GM19468 (cell line): ENCODE results near the gene PRCP.
"Not testable (repeated sequence)": the region's sequence is repeated elsewhere in the genome, so short reads cannot be mapped to it uniquely, and the experiment has no call there.

Source experiments
- ATAC-seq: cut with Tn5 transposase; IDR thresholded peaks from one replicate; pipeline ENCODE4 v1.9.1; 2021; ENCODE audit warnings: mild to moderate bottlenecking, moderate library complexity, moderate number of reproducible peaks; ENCODE audit not compliant: unreplicated experiment; ENCODE audit errors: extremely low read depth

Gene PRCP

DNA sequence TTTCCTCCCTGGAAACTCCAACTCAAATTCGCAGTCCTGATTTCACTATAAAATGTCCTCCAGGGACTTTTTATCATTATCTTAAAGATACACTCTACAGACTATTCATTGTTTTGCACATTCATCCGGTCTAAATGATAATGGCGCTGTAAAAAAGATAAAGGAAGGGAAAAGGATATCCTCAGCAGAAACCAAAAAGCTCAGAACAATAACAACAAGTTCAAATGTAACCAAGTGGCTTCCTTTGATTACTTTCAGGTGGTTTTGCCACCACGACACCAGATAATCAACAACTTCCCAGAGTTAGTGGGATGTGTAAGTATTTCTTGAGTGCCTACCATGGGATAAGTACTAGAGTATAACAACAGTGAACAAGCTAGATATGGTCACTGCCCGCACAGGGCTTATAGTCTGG lies 26.3 kb downstream of the PRCP start:
- ATAC-seq, result no peak

DNA sequence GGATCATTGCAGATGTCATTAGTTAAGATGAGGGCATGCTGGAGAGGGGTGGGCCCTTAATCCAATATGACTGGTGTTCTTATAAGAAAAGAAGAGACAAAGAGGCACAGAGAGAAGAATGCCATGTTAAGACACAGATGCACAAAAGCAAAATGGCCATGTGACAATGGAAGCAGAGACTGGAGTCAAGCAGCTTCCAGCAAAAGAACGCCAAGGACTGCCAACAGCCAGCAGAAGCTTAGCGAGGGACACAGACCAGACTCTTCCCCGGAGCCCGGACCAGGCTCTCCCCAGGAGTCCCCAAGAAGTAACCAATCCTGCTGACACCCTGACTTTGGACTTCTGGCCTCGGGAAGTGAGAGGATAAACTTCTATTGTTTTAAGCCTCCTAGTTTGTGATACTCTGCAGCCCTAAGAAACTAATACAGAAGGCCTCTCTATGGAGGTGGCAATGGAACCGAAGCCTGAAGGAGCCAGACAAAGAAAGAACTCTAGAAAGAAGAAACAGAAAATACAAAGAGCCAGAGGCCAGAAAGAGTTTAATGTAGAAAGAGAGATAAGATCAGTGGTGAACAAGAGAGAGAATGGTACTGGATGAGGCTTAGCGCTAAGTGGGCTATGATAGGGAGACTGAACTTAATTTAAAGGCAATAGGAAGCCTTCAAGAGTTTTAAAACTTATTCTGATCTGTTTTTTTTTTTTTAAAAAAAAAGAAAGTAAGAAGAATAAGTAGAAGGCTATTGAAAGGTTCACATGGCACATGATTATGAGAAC lies 27.7 kb downstream of the PRCP start:
- ATAC-seq, result no peak

DNA sequence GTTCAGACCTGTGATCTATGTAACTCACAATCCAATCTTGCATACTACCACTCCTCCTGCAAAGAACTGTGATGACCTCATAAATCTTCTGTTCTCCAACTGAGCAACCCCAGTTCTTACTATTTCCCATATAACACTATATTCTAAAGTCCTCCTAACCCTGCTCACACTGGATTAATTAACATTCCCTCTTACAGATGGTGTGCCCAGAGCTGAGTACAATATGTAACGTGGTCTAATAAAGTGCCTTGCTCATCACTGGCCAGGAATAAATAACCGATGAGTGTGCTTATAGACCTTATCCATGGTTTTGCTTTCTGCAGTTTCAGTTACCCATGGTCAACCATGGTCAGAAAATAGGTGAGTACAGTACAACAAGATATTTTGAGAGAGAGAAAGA lies 28.6 kb downstream of the PRCP start:
- ATAC-seq, result no peak

DNA sequence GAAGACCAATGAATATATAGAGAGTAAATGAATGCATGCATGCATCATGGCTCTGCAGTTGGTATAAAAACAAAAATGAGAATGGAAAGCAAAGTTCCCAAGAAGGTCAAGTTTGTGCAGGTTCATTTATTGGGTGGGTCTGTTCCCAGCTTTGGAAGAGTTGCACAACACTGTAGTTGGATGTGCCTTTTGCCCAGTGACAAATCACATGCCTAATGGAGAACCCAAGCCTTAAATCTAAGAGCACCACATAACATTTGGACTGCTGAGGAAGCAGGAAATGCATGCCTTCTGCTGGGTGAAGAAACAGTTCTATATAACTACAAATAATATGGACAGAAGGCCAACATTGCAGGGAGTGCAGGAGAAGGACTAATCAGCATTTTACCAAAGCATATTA lies 30.6 kb downstream of the PRCP start:
- no peak for ATAC-seq

DNA sequence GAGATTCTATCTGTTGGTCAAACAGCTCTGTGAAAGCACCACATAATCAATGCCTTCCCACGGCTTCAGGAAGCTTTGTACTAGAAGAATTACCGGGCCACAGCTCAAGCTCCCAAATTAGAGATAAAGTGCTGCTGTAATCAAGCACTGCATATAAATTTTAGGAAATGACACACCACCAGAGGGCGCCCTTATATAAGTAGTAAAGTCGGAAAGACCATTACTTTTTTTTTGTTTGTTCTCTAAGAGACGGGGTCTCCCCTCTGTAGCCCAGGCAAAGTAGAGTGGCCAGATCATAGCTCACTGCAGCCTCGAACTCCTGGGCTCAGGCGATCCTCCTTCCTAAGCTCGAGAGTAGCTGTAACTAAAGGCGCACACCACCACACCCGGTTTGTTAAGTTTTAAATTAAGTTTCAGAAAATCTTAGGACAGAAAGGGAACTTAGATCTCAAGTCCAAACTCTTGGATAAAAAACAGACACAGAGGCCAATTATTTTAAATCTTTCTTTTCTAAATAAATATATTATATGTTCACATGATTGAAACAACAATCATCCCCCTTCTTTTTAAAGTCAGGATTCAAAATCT lies 32.6 kb downstream of the PRCP start:
- ATAC-seq, result no peak

DNA sequence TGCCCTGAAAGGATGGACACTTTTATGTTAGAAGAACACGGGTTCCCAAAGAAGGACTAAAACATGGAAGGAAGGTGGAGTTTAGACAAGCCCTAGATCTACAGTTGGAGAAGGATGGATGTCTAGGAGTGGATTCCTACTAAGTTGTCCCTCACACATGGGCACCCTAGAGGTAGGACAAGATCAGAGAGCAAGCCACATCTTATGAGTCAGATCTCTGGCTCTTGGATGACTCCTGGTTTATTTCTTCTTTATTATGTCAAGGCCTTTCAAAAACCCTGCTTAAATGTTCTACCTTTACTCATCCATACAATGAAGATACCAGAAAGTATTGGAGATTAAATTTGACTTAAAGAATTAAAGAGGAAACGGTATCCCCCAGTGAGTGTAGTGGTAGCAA lies 34.4 kb downstream of the PRCP start:
- ATAC-seq, result no peak

DNA sequence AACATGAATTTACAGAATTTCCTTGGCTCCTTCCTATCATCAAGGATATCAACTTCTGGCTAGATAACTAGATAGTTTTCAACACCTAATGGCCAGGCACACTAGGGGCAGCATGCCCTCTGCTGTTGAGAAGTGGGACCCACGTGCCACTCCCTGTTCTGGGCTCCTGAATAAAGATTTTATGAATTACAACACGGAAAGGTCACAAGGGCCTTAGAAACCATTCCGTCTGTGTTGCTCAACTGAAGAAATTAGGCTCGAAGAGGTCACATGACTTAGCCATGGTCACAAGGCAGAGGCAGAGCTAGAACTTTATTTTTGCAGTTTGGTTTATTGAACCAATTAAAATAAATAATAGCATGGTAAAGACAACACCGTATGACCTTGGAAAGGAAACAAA lies 36.0 kb downstream of the PRCP start:
- ATAC-seq, result no peak

DNA sequence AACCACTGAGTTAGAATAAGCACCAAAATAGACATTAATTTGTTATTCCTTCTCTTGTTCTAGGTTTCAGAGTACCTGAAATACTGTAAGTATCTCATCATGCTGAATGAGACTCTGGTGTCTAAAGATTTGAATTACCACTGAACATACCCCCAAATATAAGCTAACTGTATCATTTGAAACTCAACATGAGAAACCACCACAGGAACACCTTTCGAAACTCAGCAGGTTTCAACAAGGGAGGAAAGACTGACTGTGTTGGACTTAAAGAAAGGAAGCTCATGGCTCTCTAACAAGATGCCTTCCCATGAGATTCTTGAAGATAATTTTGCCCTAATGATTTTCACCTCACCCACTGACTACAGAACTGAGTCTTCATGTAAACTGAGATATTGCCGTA lies 37.0 kb downstream of the PRCP start:
- ATAC-seq, result peak; percentile 28

DNA sequence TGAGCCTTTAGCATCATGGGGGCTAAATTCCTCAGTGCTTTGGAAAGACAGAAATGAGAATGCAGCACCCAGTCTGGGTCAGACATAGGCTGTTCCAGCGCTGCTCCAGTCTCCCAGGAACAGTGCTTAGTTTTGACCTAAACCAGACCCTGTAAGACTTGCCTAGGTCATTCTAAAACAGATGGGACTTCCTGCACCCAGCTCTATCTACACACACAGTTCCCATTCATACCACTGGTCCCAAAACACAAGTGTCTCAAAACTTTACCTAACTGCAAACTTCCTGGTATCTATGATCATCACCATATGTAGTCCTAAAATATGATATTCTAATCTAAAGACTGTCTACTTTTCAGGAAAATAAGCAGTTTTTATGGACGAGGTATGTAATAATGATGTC lies 37.9 kb downstream of the PRCP start:
- ATAC-seq, result no peak

DNA sequence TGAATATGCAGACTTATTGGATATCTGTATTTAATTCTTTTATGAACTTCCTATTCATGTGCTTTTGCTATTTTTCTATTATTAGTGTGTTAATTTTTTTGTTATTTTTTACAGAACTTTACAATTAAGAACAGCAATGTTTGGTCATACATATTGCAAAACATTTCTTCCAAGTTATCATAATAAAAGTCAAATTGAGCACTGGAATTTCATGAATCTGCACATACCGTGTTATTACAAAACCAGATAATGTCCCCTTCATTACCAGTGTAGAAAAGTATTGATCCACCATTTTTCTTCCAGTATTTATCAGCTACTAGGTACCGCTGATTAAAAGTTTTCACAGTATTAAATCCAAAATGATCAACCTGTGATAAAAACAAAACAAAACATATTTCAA lies 40.5 kb downstream of the PRCP start:
- no peak for ATAC-seq

DNA sequence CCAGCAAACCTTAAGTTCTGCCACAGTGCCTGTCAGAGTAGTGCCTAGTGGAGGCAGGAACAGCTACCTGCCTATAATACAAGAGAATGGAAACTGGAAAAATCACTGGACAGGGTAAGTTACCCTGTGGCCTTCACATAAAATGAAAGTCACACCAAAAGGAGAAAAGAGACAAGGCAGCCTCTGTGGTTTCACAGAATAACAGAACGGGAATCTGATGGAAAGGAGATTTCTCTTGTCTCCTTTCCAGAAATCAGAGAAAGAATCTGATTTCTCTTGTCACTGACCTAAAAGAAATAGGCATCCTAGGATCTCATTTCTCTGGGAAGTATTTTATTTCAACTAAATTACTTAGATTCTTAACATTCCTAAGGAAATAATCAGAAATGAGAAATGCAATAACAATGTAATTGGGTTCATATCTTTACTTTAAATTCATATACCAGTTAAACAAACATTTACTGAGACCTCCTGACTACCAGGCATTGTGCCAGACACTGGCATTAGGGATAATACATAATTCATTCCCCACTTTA lies 41.6 kb downstream of the PRCP start:
- ATAC-seq, result no peak

DNA sequence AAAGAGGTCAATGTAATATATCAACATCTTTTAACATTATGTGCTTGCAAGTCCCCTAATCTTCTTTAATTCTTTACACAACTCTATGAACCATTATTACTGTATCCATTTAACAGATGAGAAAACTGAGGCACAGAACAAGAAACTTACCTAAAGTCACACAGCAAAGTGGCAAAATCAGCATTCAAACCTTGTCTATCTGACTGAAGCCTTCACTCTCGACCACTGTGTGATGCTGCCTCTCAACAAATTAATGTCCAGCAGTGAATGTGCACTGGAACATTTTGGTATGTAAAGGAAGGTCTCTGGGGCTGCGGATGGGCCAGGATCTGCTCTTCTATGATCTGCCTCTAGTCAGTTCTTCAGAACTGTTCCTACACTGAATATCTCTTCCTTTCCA lies 42.1 kb downstream of the PRCP start:
- no peak for ATAC-seq

DNA sequence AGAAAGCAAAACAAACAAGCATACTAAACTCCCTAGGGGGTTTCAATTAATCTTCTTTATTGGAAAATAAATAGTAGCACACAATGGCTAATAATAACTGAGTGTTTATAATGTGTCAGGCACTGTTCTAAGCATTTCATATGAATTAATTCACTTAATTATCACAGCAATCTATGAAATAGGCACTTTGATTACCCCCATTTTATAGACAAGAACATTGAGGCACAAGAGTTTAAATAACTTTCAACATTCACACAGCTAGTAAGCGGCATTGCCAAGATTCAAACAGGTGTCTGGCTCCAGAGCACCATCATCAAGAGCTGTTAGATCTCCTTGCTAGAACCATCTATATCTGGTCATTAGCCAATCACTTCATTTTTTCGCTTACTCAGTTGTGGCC lies 43.1 kb downstream of the PRCP start:
- ATAC-seq, result no peak

DNA sequence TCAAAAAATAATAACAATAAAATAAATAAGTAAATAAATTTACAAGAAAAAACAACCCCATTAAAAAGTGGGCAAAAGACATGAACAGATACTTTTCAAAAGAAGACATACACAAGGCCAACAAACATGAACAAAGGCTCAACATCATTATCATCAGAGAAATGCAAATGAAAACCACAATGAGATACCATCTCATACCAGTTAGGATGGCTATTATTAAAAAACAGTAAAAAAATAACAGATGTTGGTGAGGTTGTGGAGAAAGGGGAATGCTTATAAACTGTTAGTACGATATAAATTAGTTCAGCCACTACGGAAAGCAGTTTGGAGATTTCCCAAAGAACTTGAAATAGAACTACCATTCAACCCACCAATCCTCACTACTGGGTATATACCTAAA lies 44.6 kb downstream of the PRCP start:
- no peak for ATAC-seq

DNA sequence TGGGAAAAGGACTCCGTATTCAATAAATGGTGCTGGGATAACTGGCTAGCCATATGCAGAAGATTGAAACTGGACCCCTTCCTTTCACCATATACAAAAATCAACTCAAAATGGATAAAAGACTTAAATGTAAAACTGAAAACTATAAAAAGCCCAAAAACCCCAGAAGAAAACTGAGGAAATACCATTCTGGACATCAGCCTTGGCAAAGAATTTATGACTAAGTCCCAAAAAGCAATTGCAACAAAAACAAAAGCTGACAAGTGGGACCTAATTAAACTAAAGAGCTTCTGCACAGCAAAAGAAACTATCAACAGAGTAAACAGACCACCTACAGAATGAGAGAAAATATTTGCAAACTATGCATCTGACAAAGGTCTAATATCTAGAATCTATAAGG lies 45.3 kb downstream of the PRCP start:
- ATAC-seq, result not testable (repeated sequence)

DNA sequence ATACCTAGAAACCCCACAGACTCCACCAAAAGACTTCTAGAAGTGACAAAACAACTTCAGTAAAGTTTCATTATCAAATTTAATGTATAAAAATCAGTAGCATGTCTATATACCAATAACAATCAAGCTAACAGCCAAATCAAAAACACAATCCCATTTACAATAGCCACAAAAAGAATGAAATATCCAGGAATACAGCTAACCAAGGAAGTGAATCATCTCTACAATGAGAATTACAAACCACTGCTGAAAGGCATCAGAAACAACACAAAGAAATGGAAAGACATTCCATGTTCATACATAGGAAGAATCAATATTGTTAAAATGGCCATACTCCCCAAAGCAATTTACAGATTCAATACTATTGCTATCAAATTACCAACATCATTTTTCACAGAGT lies 46.0 kb downstream of the PRCP start:
- no peak for ATAC-seq

DNA sequence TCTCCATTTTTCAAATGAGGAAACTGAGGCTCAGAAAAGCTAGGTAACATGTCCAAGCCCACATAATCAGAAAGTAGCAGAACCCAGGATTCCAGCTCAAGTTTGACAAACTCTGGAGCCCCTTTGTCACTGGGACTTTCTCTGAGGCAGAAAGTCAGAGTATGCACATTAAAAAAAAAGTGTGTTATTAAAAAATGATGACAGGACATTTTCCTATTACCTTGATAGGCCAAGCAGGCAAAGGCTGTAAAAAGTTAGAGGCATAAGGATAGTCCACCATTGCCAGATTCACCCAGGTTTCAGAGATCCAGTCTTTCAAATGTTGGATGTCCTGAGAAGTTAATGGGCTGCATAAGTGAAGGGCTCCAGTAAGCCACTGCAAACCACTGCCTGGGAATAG lies 51.4 kb downstream of the PRCP start:
- ATAC-seq, result no peak

DNA sequence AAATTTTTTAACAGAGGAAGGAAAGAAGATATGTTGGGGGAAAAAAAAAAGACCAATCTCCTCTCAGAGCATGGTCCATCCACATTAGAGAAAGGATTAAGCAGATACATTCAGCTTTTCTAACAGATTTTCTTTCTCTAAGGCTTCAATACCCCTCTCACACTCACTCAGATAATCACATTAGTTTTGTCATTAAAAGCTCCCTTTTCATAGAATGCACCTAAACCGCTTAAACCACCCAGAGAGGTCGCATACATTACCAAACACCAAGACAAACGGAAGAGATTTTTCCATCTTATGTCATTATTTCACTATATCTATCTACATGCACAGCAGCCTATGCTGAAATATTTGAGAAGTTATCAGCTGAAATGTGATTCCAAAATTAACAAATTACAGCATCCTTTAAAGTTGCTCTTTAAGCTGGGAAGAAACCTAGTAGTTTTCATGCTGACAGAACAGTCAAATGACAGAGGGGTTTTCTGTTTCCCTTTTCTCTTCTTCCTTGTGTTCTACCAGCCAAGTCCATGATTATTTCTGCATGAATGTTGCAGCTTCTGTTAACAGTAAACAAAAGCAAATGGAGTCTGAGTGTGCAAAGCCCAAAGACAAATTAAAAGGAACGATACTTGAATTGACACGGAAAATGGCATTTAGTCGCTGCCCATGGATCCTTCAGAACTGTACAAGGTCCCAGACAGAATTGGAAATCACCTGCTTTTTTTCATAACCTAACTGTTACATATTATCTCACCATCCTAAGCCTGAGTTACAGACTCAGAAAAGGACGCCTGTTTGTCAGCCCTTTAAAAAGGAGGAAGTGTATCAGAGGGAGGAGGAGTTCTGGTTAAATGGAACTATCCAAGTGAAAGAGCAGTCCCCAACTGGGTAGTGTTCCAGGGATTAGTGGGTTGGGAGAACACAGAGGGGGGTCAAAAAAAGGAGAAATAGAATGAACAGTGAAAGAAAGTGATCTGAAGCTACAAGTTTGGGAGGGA lies 54.6 kb downstream of the PRCP start:
- no peak for ATAC-seq

DNA sequence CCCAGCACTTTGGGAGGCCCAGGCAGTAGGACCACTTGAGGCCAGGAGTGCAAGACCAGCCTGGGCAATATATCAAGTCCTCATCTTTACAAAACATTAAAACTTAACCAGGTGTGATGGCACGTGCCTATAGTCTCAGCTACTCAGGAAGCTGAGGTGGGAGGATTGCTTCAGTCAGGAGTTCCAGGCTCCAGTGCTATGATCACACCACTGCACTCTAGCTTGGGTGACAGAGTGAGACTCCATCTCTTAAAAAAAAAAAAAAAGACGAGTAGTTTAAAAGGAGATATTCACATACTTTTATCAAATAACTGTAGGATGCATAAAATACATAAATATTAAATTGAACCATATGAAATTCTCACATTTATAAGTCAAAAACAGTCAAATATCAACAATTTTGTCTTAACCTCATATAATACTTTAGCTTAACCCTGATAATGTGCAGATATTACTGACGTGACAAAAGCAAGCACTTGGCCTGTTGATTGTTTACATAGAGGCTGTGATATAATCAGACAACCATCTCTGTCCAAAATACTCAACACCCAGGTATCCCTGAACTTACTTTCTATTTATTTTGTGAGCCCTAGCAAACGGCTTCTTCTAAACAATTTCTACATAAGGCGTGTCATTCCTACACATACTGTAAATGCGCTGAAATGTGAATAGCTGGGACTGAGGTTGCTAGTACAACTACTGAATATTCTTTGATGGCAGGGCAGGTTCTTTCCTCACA lies 57.0 kb downstream of the PRCP start:
- no peak for ATAC-seq

DNA sequence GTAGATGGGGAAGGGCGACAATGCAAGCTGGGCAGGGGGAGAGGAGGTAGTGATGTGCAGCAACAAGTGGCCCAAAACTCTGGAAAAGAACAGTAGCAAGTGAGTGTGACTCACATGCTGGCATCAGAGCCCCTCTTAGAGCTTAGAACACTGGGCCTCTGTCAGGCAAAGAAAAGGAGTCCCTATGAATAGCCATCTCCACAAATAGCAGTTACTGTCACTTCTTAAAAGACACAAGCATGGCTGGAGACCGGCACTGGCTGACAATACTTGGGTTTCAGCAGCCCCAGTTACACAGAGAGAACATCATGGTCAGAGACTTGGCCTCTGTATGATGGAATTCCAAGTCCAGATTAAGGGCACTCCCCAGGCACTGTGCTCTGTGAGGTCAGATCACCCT lies 58.2 kb downstream of the PRCP start:
- no peak for ATAC-seq
